ENCODE data around the gene FOXO1.

DNA sequence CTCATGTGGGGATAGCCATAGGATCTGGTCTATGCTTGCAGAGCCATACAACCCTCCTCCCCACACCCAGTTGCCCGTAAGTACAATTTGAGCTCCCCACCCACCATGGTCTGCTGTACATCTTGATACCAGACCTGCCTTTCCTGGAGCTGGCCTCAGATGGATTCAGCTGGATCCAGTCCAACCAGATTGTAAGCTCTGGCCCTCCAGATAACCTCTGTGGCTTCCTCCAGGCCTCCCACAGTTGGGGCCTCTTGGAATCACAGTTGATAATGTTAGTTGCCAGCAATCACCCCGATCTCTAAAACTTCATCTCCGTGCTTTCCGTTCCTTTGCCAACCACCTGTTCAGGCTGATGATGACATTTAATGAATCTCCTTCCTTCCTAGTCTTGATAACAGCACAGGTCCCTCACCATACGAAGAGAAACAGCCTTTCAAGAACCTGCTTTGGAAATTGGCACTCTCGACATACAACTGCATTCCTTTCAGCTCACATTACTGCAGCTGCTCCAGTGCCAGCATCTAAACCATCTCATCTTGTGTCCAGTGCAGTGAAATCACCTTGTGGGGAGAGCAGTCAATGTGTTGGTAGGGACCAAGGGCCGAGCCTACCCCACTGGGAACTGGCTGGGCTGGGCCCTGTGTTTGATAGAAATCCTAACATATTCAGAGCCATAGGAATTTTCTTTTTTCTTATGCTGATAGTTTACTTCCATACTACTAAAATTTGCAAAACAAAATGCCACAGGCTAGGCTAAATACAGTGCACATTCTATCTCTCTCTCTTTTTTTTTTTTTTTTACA lies 15.1 kb upstream of the FOXO1 start:
- TF ChIP-seq TAF1 (IDR thresholded peaks at IDR 0.05; ENCODE audit: borderline replicate concordance, low read depth, low read length): no peak
- no peak for TF ChIP-seq POLR2AphosphoS5 (IDR thresholded peaks at IDR 0.05; ENCODE audit: low read depth, low read length)

Measured in GM12892 (cell line).